ENCODE measurements around the gene TBX5. TPM values are rescaled to one million over a fixed set of nuclear protein-coding genes. Genes with fewer than 3 reads are reported as not detected.

TBX5 gene
- total RNA-seq, 1 experiment from 2014 or later: not detected

GRCh38 chr12:114415525-114415868 lies 9.6 kb upstream of the TBX5 start:
- Mint-ChIP-seq H3K4me3 (ENCODE audit: low read depth, unreplicated experiment) (no peak overlapping the region), H3K27me3 (ENCODE audit: unreplicated experiment) (peaks cover 24% of the 10 kb centered on the region), H3K27ac (ENCODE audit: unreplicated experiment) (no peak overlapping the region), H3K36me3 (ENCODE audit: insufficient read depth, unreplicated experiment) (no peaks in the 10 kb centered on the region), H3K4me1 (ENCODE audit: low read depth, unreplicated experiment) (no peaks in the 10 kb centered on the region), H3K9me3 (ENCODE audit: low read depth, unreplicated experiment) (peaks cover 11% of the 10 kb centered on the region)
- DNase-seq: no peak
- intact Hi-C loops (cut with micrococcal nuclease; ENCODE audit: unreplicated experiment): no loop called here
- no peak for TF ChIP-seq CTCF (IDR thresholded peaks at IDR 0.05; ENCODE audit: unreplicated experiment)
- CTCF ChIA-PET: no interaction called here
- BruUV-seq (replicated peaks): no TSS peak

- intact Hi-C loops (cut with micrococcal nuclease; ENCODE audit: unreplicated experiment): no loop called here
- CTCF ChIA-PET: no interaction called here
- BruUV-seq (replicated peaks): no TSS peak
- H3K27me3 Mint-ChIP-seq (ENCODE audit: unreplicated experiment): peaks cover 28% of the 10 kb centered on the region
- no peak for DNase-seq
- H3K27ac Mint-ChIP-seq (ENCODE audit: unreplicated experiment): no peak overlapping the region
- H3K9me3 Mint-ChIP-seq (ENCODE audit: low read depth, unreplicated experiment): peaks cover 14% of the 10 kb centered on the region
- H3K36me3 Mint-ChIP-seq (ENCODE audit: insufficient read depth, unreplicated experiment): no peaks in the 10 kb centered on the region
- no peaks in the 10 kb centered on the region for H3K4me1 Mint-ChIP-seq (ENCODE audit: low read depth, unreplicated experiment)
- TF ChIP-seq CTCF (IDR thresholded peaks at IDR 0.05; ENCODE audit: unreplicated experiment): no peak
- no peak overlapping the region for H3K4me3 Mint-ChIP-seq (ENCODE audit: low read depth, unreplicated experiment)
These were observed 9.1 kb upstream of the TBX5 start for GRCh38 chr12:114414866-114415524.

GRCh38 chr12:114414031-114414865 lies 8.3 kb upstream of the TBX5 start:
- H3K9me3 Mint-ChIP-seq (ENCODE audit: low read depth, unreplicated experiment): peaks cover 17% of the 10 kb centered on the region
- H3K4me1 Mint-ChIP-seq (ENCODE audit: low read depth, unreplicated experiment): no peaks in the 10 kb centered on the region
- BruUV-seq (replicated peaks): no TSS peak
- no peak for TF ChIP-seq CTCF (IDR thresholded peaks at IDR 0.05; ENCODE audit: unreplicated experiment)
- CTCF ChIA-PET: no interaction called here
- no peak for DNase-seq
- H3K27ac Mint-ChIP-seq (ENCODE audit: unreplicated experiment): no peak overlapping the region
- no peak overlapping the region for H3K4me3 Mint-ChIP-seq (ENCODE audit: low read depth, unreplicated experiment)
- no peaks in the 10 kb centered on the region for H3K36me3 Mint-ChIP-seq (ENCODE audit: insufficient read depth, unreplicated experiment)
- H3K27me3 Mint-ChIP-seq (ENCODE audit: unreplicated experiment): peaks cover 28% of the 10 kb centered on the region
- intact Hi-C loops (cut with micrococcal nuclease; ENCODE audit: unreplicated experiment): no loop called here

GRCh38 chr12:114412825-114413749 lies 7.1 kb upstream of the TBX5 start:
- intact Hi-C loops (cut with micrococcal nuclease; ENCODE audit: unreplicated experiment): no loop called here
- H3K9me3 Mint-ChIP-seq (ENCODE audit: low read depth, unreplicated experiment): peaks cover 16% of the 10 kb centered on the region
- no TSS peak for BruUV-seq (replicated peaks)

More at GRCh38 chr12:114412825-114413749, 7.1 kb upstream of the TBX5 start:
- DNase-seq: no peak
- no peak overlapping the region for H3K4me3 Mint-ChIP-seq (ENCODE audit: low read depth, unreplicated experiment)
- H3K4me1 Mint-ChIP-seq (ENCODE audit: low read depth, unreplicated experiment): no peaks in the 10 kb centered on the region
- no peak for TF ChIP-seq CTCF (IDR thresholded peaks at IDR 0.05; ENCODE audit: unreplicated experiment)
- CTCF ChIA-PET: no interaction called here
- no peak overlapping the region for H3K27ac Mint-ChIP-seq (ENCODE audit: unreplicated experiment)
- H3K36me3 Mint-ChIP-seq (ENCODE audit: insufficient read depth, unreplicated experiment): no peaks in the 10 kb centered on the region
- peaks cover 36% of the 10 kb centered on the region for H3K27me3 Mint-ChIP-seq (ENCODE audit: unreplicated experiment)

All from Calu3 (cell line).